Activated naive CD8-positive, alpha-beta T cell treated with anti-CD3 and anti-CD28 coated beads, Interleukin-2, amount 10 ng/mL, durations not matched to agents 7 days and 5 days (primary cell): Measurements from ENCODE around the gene CCDC127. TPM values are rescaled to one million over a fixed set of nuclear protein-coding genes. Genes with fewer than 3 reads are reported as not detected.
"Not testable (repeated sequence)": the region's sequence is repeated elsewhere in the genome, so short reads cannot be mapped to it uniquely, and the experiment has no call there.

Experiments used
- ATAC-seq: fragments of 150-1000 bp; cut with Tn5 transposase; one replicate; pipeline ENCODE4 v1.10.0; 2021; ENCODE audit warnings: low read depth, moderate library complexity
- POLR2A ChIA-PET: fragments of 350-600 bp; sonication (Branson Sonifier 250); formaldehyde crosslinking; loops from one replicate; lab custom pipeline; 2021; ENCODE audit warnings: antibody characterized with exemption; lab: Charles Lee
- DNase-seq: peaks from one replicate; pipeline ENCODE4 v3.0.0; 2021
- H3K27ac Mint-ChIP-seq: one replicate; pipeline ENCODE4 v1.8.0; 2022; ENCODE audit warnings: mild to moderate bottlenecking, mixed read lengths
- H3K27me3 Mint-ChIP-seq: one replicate; pipeline ENCODE4 v1.8.0; 2022; ENCODE audit warnings: mild to moderate bottlenecking, moderate library complexity, mixed read lengths
- H3K36me3 Mint-ChIP-seq: one replicate; pipeline ENCODE4 v1.8.0; 2021; ENCODE audit warnings: mild to moderate bottlenecking, mixed read lengths
- H3K4me1 Mint-ChIP-seq: one replicate; pipeline ENCODE4 v1.8.0; 2021; ENCODE audit warnings: mixed read lengths
- H3K4me3 Mint-ChIP-seq: one replicate; pipeline ENCODE4 v1.8.0; 2022; ENCODE audit warnings: mild to moderate bottlenecking, moderate library complexity, mixed read lengths
- H3K9me3 Mint-ChIP-seq: one replicate; pipeline ENCODE4 v1.8.0; 2021; ENCODE audit warnings: mixed read lengths
- total RNA-seq, 2 experiments: library from RNA; stranded (reverse); gene quantifications; one replicate each; pipeline ENCODE4 v1.2.3, GENCODE V29; 2021

Gene CCDC127
- total RNA-seq, 2 experiments from 2014 or later: 6.2 to 7.8 TPM

GRCh38 chr5:225334-225733 is 7.4 kb upstream of the CCDC127 start:
- H3K4me1 Mint-ChIP-seq: peaks cover 24% of the 10 kb centered on the region
- H3K27me3 Mint-ChIP-seq: no peaks in the 10 kb centered on the region
- H3K36me3 Mint-ChIP-seq: peaks cover 28% of the 10 kb centered on the region
- no peak overlapping the region for H3K4me3 Mint-ChIP-seq
- POLR2A ChIA-PET: no interaction called here
- DNase-seq: no peak
- no peak for ATAC-seq
- H3K27ac Mint-ChIP-seq: no peak overlapping the region
- no peaks in the 10 kb centered on the region for H3K9me3 Mint-ChIP-seq

GRCh38 chr5:223791-224190 is 5.8 kb upstream of the CCDC127 start:
- H3K9me3 Mint-ChIP-seq: no peaks in the 10 kb centered on the region
- ATAC-seq (no peak), DNase-seq (no peak)
- H3K4me1 Mint-ChIP-seq: peaks cover 26% of the 10 kb centered on the region
- H3K4me3 Mint-ChIP-seq: no peak overlapping the region
- no peaks in the 10 kb centered on the region for H3K27me3 Mint-ChIP-seq
- H3K27ac Mint-ChIP-seq: no peak overlapping the region
- H3K36me3 Mint-ChIP-seq: peaks cover 24% of the 10 kb centered on the region
- POLR2A ChIA-PET: no interaction called here

GRCh38 chr5:222951-223715 is 5.2 kb upstream of the CCDC127 start:
- H3K4me3 Mint-ChIP-seq, DNase-seq, ATAC-seq, H3K9me3 Mint-ChIP-seq, H3K27me3 Mint-ChIP-seq, POLR2A ChIA-PET: not testable (repeated sequence)
- Mint-ChIP-seq H3K36me3 (peaks cover 23% of the 10 kb centered on the region), H3K4me1 (peaks cover 26% of the 10 kb centered on the region), H3K27ac (peak overlapping the region; percentile 69)

GRCh38 chr5:219991-220390 is 2.0 kb upstream of the CCDC127 start:
- DNase-seq (no peak), ATAC-seq (no peak)
- no peaks in the 10 kb centered on the region for H3K9me3 Mint-ChIP-seq
- no peaks in the 10 kb centered on the region for H3K27me3 Mint-ChIP-seq
- H3K36me3 Mint-ChIP-seq: peaks cover 17% of the 10 kb centered on the region
- H3K27ac Mint-ChIP-seq: peak overlapping the region; percentile 95
- H3K4me3 Mint-ChIP-seq: peak overlapping the region; percentile 96
- peaks cover 39% of the 10 kb centered on the region for H3K4me1 Mint-ChIP-seq
- POLR2A ChIA-PET: interaction anchor here (0.7 to 3.0 kb wide), 4 partner anchors 29 to 1581 kb away, joined by 3 to 20 read pairs (median 8); partner anchors contain the start of genes LRRC14B, NDUFS6 and PDCD6

GRCh38 chr5:219460-219863 is 1.5 kb upstream of the CCDC127 start:
- H3K9me3 Mint-ChIP-seq: no peaks in the 10 kb centered on the region
- H3K27ac Mint-ChIP-seq: peak overlapping the region; percentile 95
- POLR2A ChIA-PET: interaction anchor here (0.5 to 3.0 kb wide), 6 partner anchors 28 to 1582 kb away, joined by 3 to 20 read pairs (median 4); partner anchors contain the start of genes LRRC14B, NDUFS6 and PDCD6
- H3K4me3 Mint-ChIP-seq: peak overlapping the region; percentile 96
- DNase-seq (peak; percentile 42), ATAC-seq (no peak)
- H3K27me3 Mint-ChIP-seq: no peaks in the 10 kb centered on the region
- H3K4me1 Mint-ChIP-seq: peaks cover 40% of the 10 kb centered on the region
- peaks cover 12% of the 10 kb centered on the region for H3K36me3 Mint-ChIP-seq

GRCh38 chr5:218457-219291 is 721 bp upstream of the CCDC127 start:
- peak; percentile 48 for DNase-seq
- Mint-ChIP-seq H3K36me3 (peaks cover 15% of the 10 kb centered on the region), H3K4me3 (peak overlapping the region; percentile 96), H3K27ac (peak overlapping the region; percentile 95), H3K27me3 (no peaks in the 10 kb centered on the region), H3K9me3 (no peaks in the 10 kb centered on the region), H3K4me1 (peaks cover 46% of the 10 kb centered on the region)
- ATAC-seq: peak; percentile 12
- POLR2A ChIA-PET: interaction anchor here (0.7 to 3.0 kb wide), 11 partner anchors 9 to 228 kb away, joined by 3 to 20 read pairs (median 4); partner anchors contain the start of genes AHRR, LRRC14B and PDCD6

- ATAC-seq, POLR2A ChIA-PET, H3K9me3 Mint-ChIP-seq, DNase-seq, H3K27me3 Mint-ChIP-seq: not testable (repeated sequence)
- Mint-ChIP-seq H3K27ac (peak overlapping the region; percentile 60), H3K4me1 (peaks cover 29% of the 10 kb centered on the region), H3K36me3 (peaks cover 13% of the 10 kb centered on the region), H3K4me3 (peak overlapping the region; percentile 30)
Measured at GRCh38 chr5:216076-216475, 1.9 kb downstream of the CCDC127 start.

- DNase-seq, POLR2A ChIA-PET, H3K27me3 Mint-ChIP-seq, H3K9me3 Mint-ChIP-seq, ATAC-seq: not testable (repeated sequence)
- Mint-ChIP-seq H3K4me3 (peak overlapping the region; percentile 15), H3K27ac (peak overlapping the region; percentile 60), H3K36me3 (peaks cover 13% of the 10 kb centered on the region), H3K4me1 (peaks cover 23% of the 10 kb centered on the region)
Measured at GRCh38 chr5:215256-215655, 2.7 kb downstream of the CCDC127 start.

- POLR2A ChIA-PET: no interaction called here
- H3K9me3 Mint-ChIP-seq: no peaks in the 10 kb centered on the region
- no peaks in the 10 kb centered on the region for H3K27me3 Mint-ChIP-seq
- H3K36me3 Mint-ChIP-seq: peaks cover 12% of the 10 kb centered on the region
- H3K4me3 Mint-ChIP-seq: no peak overlapping the region
- peaks cover 29% of the 10 kb centered on the region for H3K4me1 Mint-ChIP-seq
- DNase-seq (no peak), ATAC-seq (no peak)
- no peak overlapping the region for H3K27ac Mint-ChIP-seq
Measured at GRCh38 chr5:213803-214395, 4.1 kb downstream of the CCDC127 start.

GRCh38 chr5:208449-209114 is 9.4 kb downstream of the CCDC127 start:
- peaks cover 17% of the 10 kb centered on the region for H3K36me3 Mint-ChIP-seq
- peaks cover 8% of the 10 kb centered on the region for H3K4me1 Mint-ChIP-seq
- POLR2A ChIA-PET: no interaction called here
- no peak for ATAC-seq
- no peak for DNase-seq
- no peak overlapping the region for H3K27ac Mint-ChIP-seq
- no peaks in the 10 kb centered on the region for H3K9me3 Mint-ChIP-seq
- H3K27me3 Mint-ChIP-seq: no peaks in the 10 kb centered on the region
- no peak overlapping the region for H3K4me3 Mint-ChIP-seq

GRCh38 chr5:207599-207998 is 10.4 kb downstream of the CCDC127 start:
- POLR2A ChIA-PET: no interaction called here
- Mint-ChIP-seq H3K4me1 (peaks cover 8% of the 10 kb centered on the region), H3K9me3 (no peaks in the 10 kb centered on the region), H3K4me3 (no peak overlapping the region), H3K27ac (no peak overlapping the region), H3K36me3 (peaks cover 19% of the 10 kb centered on the region), H3K27me3 (no peaks in the 10 kb centered on the region)
- ATAC-seq (no peak), DNase-seq (no peak)

GRCh38 chr5:206927-207536 is 10.9 kb downstream of the CCDC127 start:
- DNase-seq (no peak), ATAC-seq (no peak)
- Mint-ChIP-seq H3K27me3 (no peaks in the 10 kb centered on the region), H3K27ac (no peak overlapping the region), H3K4me1 (peaks cover 8% of the 10 kb centered on the region), H3K4me3 (no peak overlapping the region), H3K36me3 (peaks cover 19% of the 10 kb centered on the region), H3K9me3 (no peaks in the 10 kb centered on the region)
- POLR2A ChIA-PET: no interaction called here
